ENCODE data around the gene LUC7L2.
"Not testable (repeated sequence)": the region's sequence is repeated elsewhere in the genome, so short reads cannot be mapped to it uniquely, and the experiment has no call there.

The LUC7L2 gene

DNA sequence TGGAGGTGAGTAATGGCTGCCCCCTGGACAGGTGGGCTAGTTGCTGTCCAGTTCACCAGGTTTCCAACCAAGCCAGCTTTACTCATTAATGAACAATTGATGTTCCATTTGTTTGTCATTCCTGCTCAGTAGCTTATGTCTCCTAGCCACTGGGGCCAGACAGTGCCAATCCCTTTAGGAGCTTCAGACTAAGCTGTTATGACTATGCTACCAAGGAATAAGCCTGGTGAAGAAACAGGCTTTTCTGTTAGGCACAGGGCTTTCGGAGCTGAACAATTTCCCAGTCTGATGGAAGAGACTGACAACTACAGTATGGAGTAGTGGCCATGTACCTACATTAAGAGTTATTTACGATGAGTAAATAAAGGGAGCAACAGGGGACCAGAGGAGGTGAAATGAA lies 20.7 kb upstream of the LUC7L2 start:
- H3K9ac ChIP-seq (ENCODE audit: low read depth, low read length) = no peak overlapping the region
- H3K36me3 ChIP-seq (ENCODE audit: insufficient read depth, low read depth, low read length) = 0 out of 2 replicates have a peak, but pooled peaks cover 3% of the 10 kb centered on the region
- H3K4me1 ChIP-seq (ENCODE audit: insufficient read depth, low read length) = no peaks in the 10 kb centered on the region
- H3K27me3 ChIP-seq (ENCODE audit: insufficient read depth, low read length) = no peaks in the 10 kb centered on the region
- H3K4me3 ChIP-seq (ENCODE audit: low read length) = no peak overlapping the region
- 0 out of 2 replicates have a peak, but pooled peaks cover 3% of the 10 kb centered on the region for H3K9me3 ChIP-seq (ENCODE audit: insufficient read depth, low read depth, low read length)
- H3K27ac ChIP-seq (ENCODE audit: low read length) = no peak overlapping the region

DNA sequence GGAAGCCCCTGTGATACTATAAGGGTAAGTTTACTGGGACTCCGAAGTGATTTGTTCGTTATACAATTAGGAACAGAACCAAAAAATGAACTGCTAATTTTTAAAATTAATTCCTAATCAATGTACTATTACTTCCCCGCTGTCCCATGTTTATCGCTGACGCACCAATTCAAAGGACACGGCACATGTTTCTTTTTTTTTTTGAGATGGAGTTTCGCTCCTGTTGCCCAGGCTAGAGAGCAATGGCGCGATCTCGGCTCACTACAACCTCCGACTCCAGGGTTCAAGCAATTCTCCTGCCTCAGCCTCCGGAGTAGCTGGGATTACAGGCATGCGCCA lies 20.0 kb upstream of the LUC7L2 start:
- Histone ChIP-seq H3K27ac (ENCODE audit: low read length) (no peak overlapping the region), H3K9me3 (ENCODE audit: insufficient read depth, low read depth, low read length) (0 out of 2 replicates have a peak, but pooled peaks cover 3% of the 10 kb centered on the region), H3K27me3 (ENCODE audit: insufficient read depth, low read length) (no peaks in the 10 kb centered on the region), H3K9ac (ENCODE audit: low read depth, low read length) (no peak overlapping the region), H3K36me3 (ENCODE audit: insufficient read depth, low read depth, low read length) (0 out of 2 replicates have a peak, but pooled peaks cover 3% of the 10 kb centered on the region), H3K4me3 (ENCODE audit: low read length) (peak overlapping the region; percentile 100), H3K4me1 (ENCODE audit: insufficient read depth, low read length) (no peaks in the 10 kb centered on the region)

DNA sequence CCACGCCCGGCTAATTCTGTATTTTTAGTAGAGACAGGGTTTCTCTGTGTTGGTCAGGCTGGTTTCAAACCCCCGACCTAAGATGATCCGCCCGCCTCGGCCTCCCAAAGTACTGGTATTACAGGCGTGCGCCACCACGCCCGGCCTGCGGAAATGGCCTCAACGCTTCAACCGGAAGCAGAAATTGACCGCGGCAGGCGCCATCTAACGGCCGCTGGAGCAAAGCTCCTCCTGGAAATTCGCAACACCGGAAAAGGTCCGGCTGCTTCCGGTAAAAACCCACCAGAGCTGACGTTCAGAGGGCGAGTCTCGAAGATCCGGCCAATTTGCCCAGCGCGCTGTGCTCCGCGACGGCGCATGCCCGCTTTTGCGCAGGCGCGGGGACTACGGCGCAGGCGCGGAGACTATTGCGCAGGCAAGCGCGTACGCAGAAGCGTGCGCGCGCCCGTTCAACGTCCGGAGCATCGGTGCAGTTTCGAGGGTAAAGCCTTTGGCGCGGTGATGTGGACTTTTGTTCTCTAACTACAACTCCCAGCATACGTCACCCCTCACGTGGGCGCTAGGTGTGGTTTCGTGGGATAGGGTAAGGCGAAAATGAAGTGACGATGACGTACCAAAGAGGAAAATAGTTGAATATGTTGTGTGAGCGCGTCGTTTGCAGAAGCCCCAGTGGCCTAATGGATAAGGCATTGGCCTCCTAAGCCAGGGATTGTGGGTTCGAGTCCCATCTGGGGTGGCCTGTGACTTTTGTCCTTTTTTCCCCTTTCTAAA lies 19.5 kb upstream of the LUC7L2 start:
- Histone ChIP-seq H3K9me3 (ENCODE audit: insufficient read depth, low read depth, low read length) (0 out of 2 replicates have a peak, but pooled peaks cover 3% of the 10 kb centered on the region), H3K4me3 (ENCODE audit: low read length) (peak overlapping the region; percentile 100), H3K9ac (ENCODE audit: low read depth, low read length) (peak overlapping the region; percentile 100), H3K27me3 (ENCODE audit: insufficient read depth, low read length) (no peaks in the 10 kb centered on the region), H3K4me1 (ENCODE audit: insufficient read depth, low read length) (no peaks in the 10 kb centered on the region), H3K36me3 (ENCODE audit: insufficient read depth, low read depth, low read length) (peaks cover 6% of the 10 kb centered on the region), H3K27ac (ENCODE audit: low read length) (peak overlapping the region; percentile 100)

DNA sequence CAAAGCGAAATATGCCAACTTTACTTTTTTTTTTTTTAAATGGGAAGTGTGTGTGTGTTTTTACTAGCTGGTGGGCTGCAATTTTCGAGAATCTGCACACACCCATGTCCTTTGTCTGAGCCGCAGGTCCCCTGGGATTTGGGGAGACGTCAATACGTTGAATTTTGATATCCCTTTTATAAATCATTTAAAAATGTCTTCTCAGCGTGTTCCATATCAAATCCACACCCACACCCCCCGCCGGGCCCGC lies 19.0 kb upstream of the LUC7L2 start:
- Histone ChIP-seq H3K36me3 (ENCODE audit: insufficient read depth, low read depth, low read length) (peaks cover 10% of the 10 kb centered on the region), H3K4me1 (ENCODE audit: insufficient read depth, low read length) (no peaks in the 10 kb centered on the region), H3K4me3 (ENCODE audit: low read length) (peak overlapping the region; percentile 100), H3K9ac (ENCODE audit: low read depth, low read length) (peak overlapping the region; percentile 100), H3K9me3 (ENCODE audit: insufficient read depth, low read depth, low read length) (0 out of 2 replicates have a peak, but pooled peaks cover 3% of the 10 kb centered on the region), H3K27ac (ENCODE audit: low read length) (peak overlapping the region; percentile 100), H3K27me3 (ENCODE audit: insufficient read depth, low read length) (no peaks in the 10 kb centered on the region)

DNA sequence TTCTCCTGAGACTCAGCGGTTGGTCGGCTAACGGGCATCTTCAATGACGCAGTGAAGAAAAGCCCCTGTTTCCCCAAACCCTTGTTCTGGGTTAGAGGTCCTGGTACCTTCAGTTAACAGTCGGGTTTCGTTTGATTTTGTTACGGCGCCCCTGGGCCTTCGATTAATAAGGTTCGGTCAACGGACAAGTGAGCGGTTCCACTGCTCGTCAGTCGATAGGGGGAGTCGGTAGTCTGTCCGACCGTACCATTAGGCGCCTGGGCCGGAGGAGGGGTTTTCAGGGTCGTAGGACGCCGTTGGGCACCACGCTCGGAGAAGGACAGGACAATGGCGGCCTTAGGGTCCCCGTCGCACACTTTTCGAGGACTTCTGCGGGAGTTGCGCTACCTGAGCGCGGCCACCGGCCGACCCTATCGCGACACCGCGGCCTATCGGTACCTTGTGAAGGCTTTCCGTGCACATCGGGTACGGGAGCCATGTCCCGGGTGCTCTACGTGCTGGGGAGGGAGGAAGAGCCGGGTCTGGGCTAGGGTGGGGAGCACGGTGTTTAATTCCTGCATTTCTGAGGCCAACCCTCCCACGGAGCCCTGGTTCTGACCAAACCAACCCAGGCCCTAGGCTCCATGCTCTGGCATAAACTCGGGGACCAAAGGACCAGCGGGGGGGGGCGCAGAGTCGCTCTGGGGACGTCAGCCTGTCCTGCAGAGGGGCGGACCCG lies 18.5 kb upstream of the LUC7L2 start, which contains the start of gene FMC1:
FMC1 (plus strand) TSS at position 280 of the 718 bp plus-strand sequence; CDS start at position 328, 48 bp downstream.
- H3K9me3 ChIP-seq (ENCODE audit: insufficient read depth, low read depth, low read length) = 0 out of 2 replicates have a peak, but pooled peaks cover 3% of the 10 kb centered on the region
- no peaks in the 10 kb centered on the region for H3K27me3 ChIP-seq (ENCODE audit: insufficient read depth, low read length)
- H3K9ac ChIP-seq (ENCODE audit: low read depth, low read length) = peak within 1 kb of the TSS; percentile 100
- peaks cover 13% of the 10 kb centered on the region for H3K36me3 ChIP-seq (ENCODE audit: insufficient read depth, low read depth, low read length)
- peak within 1 kb of the TSS; percentile 100 for H3K27ac ChIP-seq (ENCODE audit: low read length)
- H3K4me1 ChIP-seq (ENCODE audit: insufficient read depth, low read length) = no peaks in the 10 kb centered on the region
- H3K4me3 ChIP-seq (ENCODE audit: low read length) = peak within 1 kb of the TSS; percentile 100

DNA sequence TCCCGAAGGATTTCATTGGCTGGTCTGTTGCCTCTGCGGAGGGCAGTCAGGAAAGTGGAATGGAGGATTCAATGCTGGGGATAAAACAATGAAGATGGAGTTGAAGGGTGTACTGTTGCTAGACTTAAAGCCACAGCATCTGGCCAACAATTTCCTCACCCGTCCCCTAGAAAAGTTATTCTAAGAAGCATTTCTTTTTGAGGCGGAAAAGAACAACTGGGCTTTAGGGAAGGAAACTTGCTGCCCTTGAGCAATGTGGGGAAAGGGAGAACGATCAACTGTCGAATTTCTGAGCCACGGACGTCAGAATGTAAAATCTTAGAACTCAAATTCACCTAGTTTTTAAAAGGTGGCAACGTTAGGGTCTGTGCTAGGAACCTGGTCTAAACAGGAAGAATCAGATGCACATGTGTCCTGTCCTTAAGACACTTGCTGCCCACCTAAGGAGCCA lies 17.9 kb upstream of the LUC7L2 start:
- Histone ChIP-seq H3K27me3 (ENCODE audit: insufficient read depth, low read length) (no peaks in the 10 kb centered on the region), H3K4me1 (ENCODE audit: insufficient read depth, low read length) (no peaks in the 10 kb centered on the region), H3K36me3 (ENCODE audit: insufficient read depth, low read depth, low read length) (peaks cover 19% of the 10 kb centered on the region), H3K27ac (ENCODE audit: low read length) (peak overlapping the region; percentile 100), H3K4me3 (ENCODE audit: low read length) (peak overlapping the region; percentile 100), H3K9me3 (ENCODE audit: insufficient read depth, low read depth, low read length) (0 out of 2 replicates have a peak, but pooled peaks cover 3% of the 10 kb centered on the region), H3K9ac (ENCODE audit: low read depth, low read length) (peak overlapping the region; percentile 100)

DNA sequence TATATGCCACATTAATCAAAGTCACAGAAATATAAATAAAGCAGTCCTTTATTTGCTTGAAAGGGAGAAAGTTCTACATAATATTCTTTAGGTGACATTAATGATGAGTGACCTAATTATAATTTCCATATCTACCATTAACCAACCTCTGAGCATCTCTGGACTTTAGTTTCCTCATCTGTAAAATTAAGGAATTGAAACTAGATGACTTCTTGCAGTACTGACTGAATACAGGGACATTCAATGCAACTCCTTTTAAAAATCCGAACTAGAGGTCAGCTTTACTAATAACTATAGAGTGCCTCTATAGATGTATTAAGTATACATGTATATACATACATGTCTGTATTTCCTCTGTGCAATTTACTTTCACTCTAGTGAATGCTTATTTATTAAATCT lies 14.7 kb upstream of the LUC7L2 start:
- Histone ChIP-seq H3K27ac (ENCODE audit: low read length) (no peak overlapping the region), H3K4me1 (ENCODE audit: insufficient read depth, low read length) (no peaks in the 10 kb centered on the region), H3K4me3 (ENCODE audit: low read length) (no peak overlapping the region), H3K9ac (ENCODE audit: low read depth, low read length) (no peak overlapping the region), H3K9me3 (ENCODE audit: insufficient read depth, low read depth, low read length) (no peaks in the 10 kb centered on the region), H3K27me3 (ENCODE audit: insufficient read depth, low read length) (no peaks in the 10 kb centered on the region), H3K36me3 (ENCODE audit: insufficient read depth, low read depth, low read length) (peaks cover 22% of the 10 kb centered on the region)

DNA sequence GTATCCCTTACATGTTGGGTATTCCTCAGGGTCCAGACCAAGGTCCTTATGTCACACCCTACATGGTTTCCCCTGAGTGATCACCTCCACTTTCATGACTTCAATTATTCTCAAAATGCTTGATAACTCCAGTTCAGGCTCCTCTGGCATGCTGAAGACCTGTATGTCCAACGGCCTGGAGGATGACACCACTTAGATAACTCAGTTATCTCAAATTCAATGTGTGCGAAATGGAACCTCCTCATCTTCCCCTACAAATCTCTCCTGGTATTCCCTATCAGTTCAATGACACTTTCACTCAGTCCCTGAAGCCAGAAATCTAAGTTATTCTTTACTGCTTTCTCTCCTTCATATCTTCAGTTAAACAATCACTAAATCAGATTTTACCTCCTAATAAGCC lies 8.7 kb upstream of the LUC7L2 start:
- Histone ChIP-seq H3K27ac (ENCODE audit: low read length) (no peak overlapping the region), H3K9ac (ENCODE audit: low read depth, low read length) (no peak overlapping the region)

DNA sequence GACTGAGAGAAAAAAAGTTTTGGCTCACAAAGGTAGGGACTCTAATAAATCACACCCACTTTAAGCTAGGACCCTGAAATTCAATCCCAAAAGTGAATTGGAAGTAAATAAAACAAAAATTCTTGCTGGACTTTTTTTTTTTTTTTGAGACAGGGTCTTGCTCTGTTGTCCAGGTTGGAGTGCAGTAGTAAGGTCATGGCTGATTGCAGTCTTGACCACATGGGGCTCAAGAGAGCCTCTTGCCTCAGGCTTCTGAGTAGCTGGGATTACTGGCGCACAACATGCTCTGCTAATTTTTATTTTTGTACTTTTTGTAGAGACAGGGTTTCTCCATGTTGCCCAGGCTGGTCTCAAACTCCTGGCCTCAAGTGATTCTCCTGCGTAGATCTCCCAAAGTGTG lies 5.0 kb upstream of the LUC7L2 start:
- H3K4me3 ChIP-seq (ENCODE audit: low read length) = no peak overlapping the region
- H3K9ac ChIP-seq (ENCODE audit: low read depth, low read length) = no peak overlapping the region
- H3K4me1 ChIP-seq (ENCODE audit: insufficient read depth, low read length) = peaks cover 8% of the 10 kb centered on the region; the same call in 1 of the 2 replicates
- no peaks in the 10 kb centered on the region for H3K27me3 ChIP-seq (ENCODE audit: insufficient read depth, low read length)
- H3K36me3 ChIP-seq (ENCODE audit: insufficient read depth, low read depth, low read length) = no peaks in the 10 kb centered on the region
- H3K27ac ChIP-seq (ENCODE audit: low read length) = no peak overlapping the region
- no peaks in the 10 kb centered on the region for H3K9me3 ChIP-seq (ENCODE audit: insufficient read depth, low read depth, low read length)

More for the DNA sequence above, 8.7 kb upstream of the LUC7L2 start:
- Histone ChIP-seq H3K4me3 (ENCODE audit: low read length) (no peak overlapping the region), H3K9me3 (ENCODE audit: insufficient read depth, low read depth, low read length) (no peaks in the 10 kb centered on the region), H3K4me1 (ENCODE audit: insufficient read depth, low read length) (no peaks in the 10 kb centered on the region), H3K36me3 (ENCODE audit: insufficient read depth, low read depth, low read length) (peaks cover 11% of the 10 kb centered on the region; the same call in 1 of the 2 replicates), H3K27me3 (ENCODE audit: insufficient read depth, low read length) (no peaks in the 10 kb centered on the region)

DNA sequence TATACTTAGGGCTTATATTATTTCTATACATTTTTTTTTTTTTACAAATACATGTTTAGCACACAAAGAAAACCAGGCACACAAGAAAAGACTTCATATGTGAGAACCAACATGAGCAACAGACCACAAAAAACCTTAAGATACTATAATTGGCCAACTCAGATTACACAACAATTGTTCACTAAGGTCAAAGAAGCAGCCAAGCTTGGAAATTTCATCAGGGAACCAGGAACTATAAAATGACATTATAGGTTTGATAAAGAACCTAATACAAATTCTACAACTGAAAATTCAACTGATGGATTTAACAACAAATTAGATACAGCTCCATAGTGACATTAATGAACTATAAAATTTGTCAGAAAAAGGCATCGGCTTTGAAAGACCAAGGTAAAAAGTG lies 4.4 kb upstream of the LUC7L2 start:
- H3K9me3 ChIP-seq (ENCODE audit: insufficient read depth, low read depth, low read length) = no peaks in the 10 kb centered on the region
- no peak overlapping the region for H3K4me3 ChIP-seq (ENCODE audit: low read length)
- H3K27ac ChIP-seq (ENCODE audit: low read length) = no peak overlapping the region
- H3K27me3 ChIP-seq (ENCODE audit: insufficient read depth, low read length) = no peaks in the 10 kb centered on the region
- no peaks in the 10 kb centered on the region for H3K36me3 ChIP-seq (ENCODE audit: insufficient read depth, low read depth, low read length)
- H3K4me1 ChIP-seq (ENCODE audit: insufficient read depth, low read length) = peaks cover 8% of the 10 kb centered on the region; the same call in 1 of the 2 replicates
- no peak overlapping the region for H3K9ac ChIP-seq (ENCODE audit: low read depth, low read length)

DNA sequence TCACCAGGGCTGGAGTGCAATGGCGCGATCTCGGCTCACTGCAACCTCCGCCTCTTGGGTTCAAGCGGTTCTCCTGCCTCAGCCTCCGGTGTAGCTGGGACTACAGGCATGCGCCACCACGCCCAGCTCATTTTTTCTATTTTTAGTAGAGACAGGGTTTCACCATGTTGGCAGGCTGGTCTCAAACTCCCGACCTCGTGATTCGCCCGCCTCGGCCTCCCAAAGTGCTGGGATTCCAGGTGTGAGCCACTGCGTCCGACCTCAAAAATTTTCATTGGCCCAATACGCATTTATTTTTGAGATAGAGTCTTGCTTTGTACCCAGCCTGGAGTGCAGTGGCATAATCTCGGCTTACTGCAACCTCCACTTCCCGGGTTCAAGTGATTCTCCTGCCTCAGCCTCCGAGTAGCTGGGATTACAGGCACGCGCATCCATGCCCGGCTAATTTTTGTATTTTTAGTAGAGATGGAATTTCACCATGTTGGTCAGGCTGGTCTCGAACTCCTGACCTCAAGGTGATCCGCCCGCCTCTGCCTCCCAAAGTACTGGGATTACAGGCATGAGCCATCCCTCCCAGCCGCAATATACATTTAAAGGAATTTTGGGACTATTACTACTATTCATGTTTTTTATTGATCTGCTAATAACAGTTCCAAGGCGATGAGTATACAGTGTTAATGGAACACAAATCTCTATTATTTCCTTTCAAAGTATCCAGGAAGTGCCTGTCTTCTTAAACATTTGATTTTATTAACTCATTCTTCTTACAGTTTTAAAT lies 1.8 kb upstream of the LUC7L2 start:
- H3K27ac ChIP-seq (ENCODE audit: low read length) = not testable (repeated sequence)
- peak overlapping the region; percentile 90 for H3K4me3 ChIP-seq (ENCODE audit: low read length)

More for the DNA sequence above, 1.8 kb upstream of the LUC7L2 start:
- Histone ChIP-seq H3K4me1 (ENCODE audit: insufficient read depth, low read length) (peaks cover 20% of the 10 kb centered on the region; the same call in 1 of the 2 replicates), H3K9ac (ENCODE audit: low read depth, low read length) (peak overlapping the region; percentile 98; the same call in 1 of the 2 replicates)
- H3K36me3 ChIP-seq (ENCODE audit: insufficient read depth, low read depth, low read length); H3K27me3 ChIP-seq (ENCODE audit: insufficient read depth, low read length); H3K9me3 ChIP-seq (ENCODE audit: insufficient read depth, low read depth, low read length): not testable (repeated sequence)

Measured in iPS-20b (cell line).